HG03175 (cell line): Measurements from ENCODE around the gene CCDC121.

ENCODE experiments used
- ATAC-seq: cut with Tn5 transposase; IDR thresholded peaks from one replicate; pipeline ENCODE4 v1.9.1; 2021; ENCODE audit warnings: mild to moderate bottlenecking, moderate library complexity; ENCODE audit not compliant: unreplicated experiment

Gene CCDC121, protein sequence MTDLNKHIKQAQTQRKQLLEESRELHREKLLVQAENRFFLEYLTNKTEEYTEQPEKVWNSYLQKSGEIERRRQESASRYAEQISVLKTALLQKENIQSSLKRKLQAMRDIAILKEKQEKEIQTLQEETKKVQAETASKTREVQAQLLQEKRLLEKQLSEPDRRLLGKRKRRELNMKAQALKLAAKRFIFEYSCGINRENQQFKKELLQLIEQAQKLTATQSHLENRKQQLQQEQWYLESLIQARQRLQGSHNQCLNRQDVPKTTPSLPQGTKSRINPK

DNA sequence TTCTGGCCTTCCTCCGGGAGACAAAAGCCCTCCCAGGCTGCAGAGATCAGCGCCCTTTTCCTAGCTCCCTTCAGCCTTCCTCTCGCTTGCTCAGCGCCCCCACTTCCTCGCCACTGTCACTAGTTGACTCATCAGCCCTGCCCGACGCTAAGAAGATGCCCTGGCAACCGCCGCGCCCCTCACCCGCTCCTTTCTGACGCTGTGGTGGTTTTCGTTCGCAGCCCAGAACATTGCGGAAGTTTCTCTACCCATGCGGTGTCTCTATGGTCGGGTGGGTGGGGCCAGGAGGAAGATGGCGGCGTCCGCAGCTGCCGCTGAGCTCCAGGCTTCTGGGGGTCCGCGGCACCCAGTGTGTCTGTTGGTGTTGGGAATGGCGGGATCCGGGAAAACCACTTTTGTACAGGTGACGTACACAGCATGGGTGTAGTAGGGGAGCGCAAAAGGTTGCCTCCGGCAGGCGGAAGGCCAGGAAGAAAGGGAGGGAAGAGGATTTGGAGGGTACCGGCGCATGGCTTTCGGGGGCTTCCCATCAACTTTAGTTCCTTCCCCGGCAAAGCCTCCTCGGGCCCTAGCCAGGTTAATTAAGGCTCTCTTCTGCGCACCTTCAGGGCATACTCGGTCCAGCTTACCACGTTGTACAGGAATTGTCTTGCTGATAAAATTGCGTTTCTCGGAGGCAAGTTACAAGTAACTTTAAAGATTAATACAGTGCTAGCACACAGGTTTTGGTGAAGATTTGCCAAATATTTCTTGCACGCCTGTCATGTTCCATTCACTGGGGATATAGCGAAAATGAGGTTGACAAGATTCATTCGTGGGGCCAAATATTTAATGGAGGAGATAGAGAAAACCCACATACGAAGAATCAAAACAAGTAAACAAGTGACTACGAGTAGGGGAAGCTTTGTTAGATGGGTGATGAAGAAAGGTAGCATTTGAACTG lies at the start of gene CCDC121, which contains the start of gene GPN1:
TSS of gene CCDC121 (minus strand) at position 246 of the 943 bp plus-strand sequence. CDS start 1,213 bp downstream, outside the sequence.
TSS of gene GPN1 (plus strand) at position 284 of the 943 bp plus-strand sequence. CDS start at position 293, 9 bp downstream.
- peak; percentile 99 for ATAC-seq

DNA sequence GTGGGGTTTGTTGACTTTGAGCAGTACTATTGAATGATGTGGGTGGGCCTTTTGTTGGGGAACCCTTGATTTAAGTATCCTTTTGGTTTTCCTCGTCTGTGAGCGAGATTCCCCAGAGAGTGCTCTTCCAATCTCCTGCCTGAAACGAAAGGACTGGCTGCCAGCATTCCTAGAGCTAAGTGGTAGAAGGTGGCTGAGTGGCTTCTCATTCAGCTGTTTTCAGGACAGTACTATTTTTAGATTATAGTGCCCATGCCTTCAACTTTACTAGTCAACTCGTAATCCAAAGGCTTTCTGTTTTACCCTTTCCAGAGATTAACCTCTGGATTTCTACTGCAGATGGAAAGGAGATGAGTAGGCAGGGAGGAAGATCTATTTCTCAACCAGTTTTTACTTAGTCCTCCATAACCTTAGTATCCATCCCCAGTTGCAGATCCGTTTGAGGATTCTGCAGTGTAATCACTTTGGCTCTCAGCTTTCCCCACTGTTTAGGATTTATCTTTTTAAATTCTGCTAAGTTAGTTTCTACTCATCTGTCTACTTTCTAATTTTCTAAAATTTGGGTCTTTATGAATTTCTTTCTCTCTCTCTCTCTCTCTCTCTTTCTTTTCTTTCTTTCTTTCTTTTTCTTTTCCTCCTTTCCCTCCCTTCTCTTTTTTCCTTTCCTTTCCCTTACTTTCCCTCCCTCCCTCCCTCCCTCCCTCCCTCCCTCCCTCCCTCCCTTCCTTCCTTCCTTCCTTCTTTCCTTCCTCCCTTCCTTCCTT lies 44.1 kb upstream of the CCDC121 start:
- no peak for ATAC-seq

DNA sequence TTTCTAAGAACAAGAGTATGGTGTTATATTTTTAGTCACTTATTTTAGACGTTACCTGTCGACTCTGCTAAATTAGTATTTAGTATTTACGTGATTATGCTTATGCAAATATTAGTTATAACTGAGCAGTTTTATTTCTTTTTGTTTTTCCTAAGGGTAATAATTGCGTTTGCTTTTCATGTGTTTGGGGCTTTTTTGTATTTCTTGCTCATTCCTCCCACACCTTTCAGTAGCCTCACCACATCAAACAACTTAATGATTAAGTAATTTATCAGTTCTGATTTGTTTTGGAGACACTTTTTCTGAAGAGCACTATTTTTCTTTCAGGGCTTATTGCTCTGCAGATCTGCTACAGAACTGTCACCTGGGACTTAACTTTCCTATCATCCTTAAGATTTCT lies 42.4 kb upstream of the CCDC121 start:
- no peak for ATAC-seq

DNA sequence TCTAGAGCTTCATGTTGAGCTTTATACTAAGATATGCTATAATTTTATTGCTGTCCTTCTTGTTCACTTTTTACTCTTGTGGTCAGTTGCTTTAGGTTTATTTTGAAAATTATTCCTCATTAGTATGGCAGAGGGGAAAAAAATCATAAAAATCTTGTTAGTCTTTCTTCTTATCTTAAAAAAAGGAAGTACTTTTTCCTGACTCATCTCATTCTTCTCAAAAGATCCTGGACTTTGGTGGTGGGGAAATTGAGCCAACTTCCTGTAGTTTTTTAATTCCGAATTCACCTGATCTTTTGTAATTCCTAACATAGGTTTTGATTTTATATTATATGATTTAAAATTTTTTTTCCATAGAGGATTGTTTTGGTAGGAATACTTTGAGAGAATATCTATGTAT lies 38.6 kb upstream of the CCDC121 start:
- ATAC-seq, result no peak

DNA sequence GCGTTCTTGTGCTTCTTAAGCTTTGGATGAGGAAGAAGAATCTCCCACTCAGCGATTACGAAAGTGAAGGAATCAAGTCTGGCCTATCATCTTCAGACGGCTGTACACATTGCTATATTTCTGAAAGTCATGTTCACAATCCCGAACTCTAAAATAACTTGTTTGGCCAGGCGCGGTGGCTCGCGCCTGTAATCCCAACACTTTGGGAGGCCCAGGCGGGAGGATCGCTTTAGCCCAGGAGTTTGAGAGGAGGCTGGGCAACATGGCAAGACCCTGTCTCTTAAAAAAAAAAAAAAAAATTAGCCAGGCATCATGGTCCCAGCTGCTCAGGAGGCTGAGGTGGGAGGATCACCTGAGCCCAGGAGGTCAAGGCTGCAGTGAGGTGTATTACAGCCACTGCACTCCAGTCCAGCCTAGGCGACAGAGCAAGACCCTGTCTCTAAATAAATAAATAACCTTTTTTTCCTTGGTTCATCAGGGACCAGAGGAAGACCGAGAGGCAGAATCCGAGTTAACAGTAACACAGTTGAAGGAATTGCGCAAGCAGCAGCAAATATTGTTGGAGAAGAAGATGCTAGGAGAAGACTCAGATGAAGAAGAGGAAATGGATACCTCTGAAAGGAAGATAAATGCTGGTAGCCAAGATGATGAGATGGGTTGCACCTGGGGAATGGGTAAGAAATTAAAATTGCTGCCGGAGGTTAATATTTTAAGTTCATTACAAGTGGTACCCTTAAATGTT lies 36.0 kb upstream of the CCDC121 start:
- no peak for ATAC-seq

DNA sequence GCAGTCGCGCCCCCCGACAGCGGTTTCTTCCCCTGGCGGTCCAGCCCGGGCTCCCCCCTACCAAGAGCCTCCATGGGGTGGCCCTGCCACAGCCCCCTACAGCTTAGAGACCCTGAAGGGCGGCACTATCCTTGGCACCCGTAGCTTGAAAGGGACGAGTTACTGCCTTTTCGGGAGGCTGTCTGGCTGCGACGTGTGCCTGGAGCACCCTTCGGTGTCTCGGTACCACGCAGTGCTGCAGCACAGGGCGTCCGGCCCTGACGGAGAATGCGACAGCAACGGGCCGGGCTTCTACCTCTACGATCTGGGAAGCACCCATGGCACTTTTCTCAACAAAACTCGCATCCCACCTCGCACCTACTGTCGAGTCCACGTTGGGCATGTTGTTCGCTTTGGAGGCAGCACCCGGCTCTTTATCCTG lies 35.4 kb upstream of the CCDC121 start:
- peak; percentile 11 for ATAC-seq

DNA sequence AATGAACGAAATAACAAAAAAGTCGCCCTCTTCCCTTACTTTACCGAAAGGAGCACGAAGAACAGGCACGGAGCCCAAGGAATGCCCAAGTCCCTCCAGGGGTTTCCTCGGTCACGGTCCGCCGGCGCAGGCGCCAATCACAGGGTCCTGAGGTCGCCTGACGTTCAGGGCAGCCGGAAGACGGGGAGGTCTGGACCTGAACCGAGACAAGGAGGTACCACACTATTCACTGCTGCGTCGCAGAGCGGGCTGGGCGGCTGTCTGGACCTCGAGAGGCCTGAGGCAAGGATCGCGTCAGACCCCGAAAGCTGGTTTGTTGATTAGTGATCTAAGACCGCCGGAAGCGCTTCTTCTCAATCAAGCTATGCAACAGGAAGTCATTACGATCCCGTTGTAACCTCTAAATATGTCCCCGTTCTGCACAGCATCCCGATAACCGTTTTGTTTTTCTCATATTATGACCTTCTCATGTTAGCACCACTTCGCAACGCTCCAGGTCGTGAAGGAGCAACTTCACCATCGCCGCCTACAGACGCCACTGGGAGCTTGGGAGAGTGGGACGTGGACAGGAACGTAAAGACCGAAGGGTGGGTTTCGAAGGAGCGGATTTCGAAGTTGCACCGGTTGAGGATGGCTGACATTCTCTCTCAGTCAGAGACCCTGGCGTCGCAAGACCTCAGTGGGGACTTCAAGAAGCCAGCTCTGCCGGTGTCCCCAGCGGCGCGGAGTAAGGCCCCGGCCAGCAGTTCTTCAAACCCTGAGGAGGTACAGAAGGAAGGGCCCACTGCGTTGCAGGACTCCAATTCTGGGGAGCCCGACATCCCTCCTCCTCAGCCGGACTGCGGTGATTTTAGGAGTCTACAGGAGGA lies 34.7 kb upstream of the CCDC121 start, which contains the start of the genes SLC4A1AP and SUPT7L:
TSS of gene SLC4A1AP (plus strand) at position 605 of the 869 bp plus-strand sequence. CDS start at position 631, 26 bp downstream.
TSS of gene SUPT7L (minus strand) at position 330 of the 869 bp plus-strand sequence. CDS start 1,422 bp downstream, outside the sequence.
- ATAC-seq, result peak; percentile 77

DNA sequence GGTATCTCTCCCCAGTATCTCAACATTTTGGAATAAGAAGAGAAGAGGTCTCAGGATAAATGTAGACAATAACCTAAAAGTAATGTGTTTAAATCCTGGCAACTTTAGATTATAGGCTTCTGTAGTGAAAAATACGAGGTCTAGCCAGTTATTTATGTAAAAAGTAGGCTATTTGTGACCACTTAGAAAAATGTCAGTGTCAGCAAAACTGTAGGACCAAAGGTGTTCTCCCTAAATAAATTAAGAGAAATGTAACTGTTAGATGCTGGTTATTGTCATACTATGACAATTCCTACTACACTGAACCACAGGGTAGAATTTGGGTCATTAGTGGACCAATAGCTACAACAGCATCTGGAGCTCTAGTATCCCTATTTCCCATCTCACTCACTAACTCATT lies 32.6 kb upstream of the CCDC121 start:
- no peak for ATAC-seq

DNA sequence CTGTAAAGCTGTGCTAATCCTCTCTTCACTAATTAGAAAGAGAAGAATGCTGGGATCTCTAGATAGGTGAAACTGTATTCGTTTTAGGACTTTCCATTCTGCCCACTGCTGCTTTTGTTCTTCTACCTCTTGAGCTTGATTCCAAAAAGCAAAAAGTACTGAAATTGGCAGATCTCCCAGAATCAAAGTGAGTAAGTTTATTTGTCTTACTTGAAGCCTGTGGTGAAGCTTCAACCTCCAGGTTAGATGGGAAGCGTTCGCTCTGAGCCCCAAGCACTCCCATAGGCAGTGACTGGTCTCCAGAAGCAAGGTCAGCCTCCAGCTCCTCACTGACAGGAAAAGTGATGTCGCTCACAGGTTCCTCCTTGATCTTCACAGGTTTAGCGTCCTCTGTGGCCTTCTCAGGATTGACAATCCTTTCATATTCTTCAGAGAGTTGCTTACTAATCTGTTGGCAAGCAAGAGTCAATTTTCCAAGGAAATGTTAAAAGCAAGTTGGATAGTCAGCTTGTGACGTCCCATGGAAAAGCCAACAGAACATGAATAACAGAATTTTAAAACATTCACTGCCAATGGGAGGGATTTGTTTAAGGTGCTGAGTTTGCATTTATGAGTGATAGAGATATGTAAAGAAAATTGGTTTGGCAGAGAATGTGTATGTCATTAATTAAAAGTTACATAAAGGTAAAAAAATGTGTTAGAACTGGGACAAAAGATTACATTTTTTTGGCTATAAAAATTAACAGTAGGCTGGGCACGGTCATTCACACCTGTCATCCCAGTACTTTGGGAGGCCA lies 26.5 kb upstream of the CCDC121 start:
- no peak for ATAC-seq

DNA sequence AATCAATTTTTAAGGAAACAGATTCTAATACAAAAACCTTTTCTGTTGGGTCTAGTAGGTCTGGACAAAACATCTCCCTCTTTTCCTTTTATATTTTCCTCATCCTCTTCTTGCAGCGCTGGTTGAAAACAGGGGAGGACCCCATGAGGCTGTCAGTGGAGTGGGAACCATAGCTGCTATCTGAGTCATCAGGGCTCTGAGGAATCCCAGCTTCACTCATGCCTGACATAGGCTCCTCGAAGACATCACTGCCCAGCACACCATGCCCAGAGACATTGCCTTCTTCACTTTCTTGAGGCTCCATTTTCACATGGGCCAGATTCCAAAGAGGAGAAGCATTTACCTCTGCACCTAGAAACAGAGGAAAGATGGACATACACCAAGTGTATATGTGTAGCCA lies 24.6 kb upstream of the CCDC121 start:
- ATAC-seq, result no peak

DNA sequence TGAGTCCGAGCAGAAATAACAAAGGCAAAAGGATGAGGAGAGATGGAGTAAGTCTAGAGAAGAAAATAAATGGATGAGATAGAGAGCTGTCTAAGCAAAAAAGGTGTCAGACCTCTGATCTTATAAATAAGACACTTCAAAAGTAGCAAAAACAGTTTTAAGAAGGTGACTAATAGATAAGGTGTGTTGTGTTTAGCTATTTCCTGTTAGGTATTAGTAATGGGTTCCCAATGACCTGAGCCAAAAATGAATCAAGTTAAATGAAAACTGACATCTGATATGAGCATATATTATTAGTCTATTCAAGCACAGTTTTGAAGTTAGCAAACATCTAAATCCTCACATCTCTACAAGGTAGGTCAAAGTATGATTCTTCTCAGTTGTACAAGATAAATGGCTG lies 24.0 kb upstream of the CCDC121 start:
- ATAC-seq, result no peak

DNA sequence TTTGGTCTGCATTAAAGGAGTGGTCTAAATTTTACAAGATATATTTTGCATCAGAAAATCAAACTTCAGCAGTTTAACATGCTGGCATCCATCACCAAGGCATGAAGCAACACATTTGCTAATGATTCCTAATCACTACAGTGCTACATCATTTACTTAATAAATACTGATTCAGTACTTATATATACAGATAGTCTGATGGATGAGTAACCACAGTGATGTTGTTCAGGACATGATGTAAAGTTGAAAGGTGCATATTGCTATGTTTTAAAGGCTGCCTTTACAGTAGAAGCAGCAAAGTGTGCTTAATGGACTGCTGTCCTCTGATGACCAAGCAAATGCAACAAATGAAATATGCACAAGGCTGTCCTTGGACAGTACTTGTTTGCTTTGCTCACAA lies 23.5 kb upstream of the CCDC121 start:
- ATAC-seq, result no peak

DNA sequence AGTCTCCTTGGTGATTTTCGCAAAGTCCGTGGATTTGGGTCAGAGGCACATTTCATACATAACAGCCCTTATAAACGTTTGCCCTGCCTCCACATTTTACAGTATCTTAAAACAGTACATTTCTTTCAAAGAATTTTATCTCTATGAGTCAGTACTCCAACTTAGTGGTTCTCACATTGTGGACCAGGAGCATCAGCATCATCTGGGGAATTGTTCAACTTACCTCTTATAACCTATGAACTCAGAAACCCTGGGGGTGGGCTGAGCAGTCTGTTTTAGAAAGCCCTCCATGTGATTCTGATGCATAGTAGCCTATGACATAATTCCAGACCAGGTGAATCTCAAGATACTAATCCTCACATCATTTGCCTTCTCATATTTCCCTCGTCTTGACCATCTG lies 22.2 kb upstream of the CCDC121 start:
- ATAC-seq, result no peak

DNA sequence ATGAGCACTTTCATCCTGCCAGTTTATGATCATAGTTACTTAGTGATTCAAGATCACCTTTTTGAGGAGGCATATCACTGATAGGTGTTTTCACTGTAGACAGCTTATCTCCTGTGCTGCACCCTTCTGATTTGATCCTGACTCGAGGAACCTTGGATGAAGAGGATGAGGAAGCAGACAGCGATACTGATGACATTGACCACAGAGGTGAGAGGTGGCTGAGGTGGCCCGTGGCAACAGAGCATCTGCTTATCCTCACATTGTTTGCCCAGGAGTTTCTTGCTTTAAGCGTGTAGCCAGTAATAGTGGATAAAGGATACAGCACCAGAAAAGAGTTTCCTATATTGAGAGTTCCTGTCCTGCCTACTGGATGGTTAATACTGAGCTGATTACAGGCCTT lies 18.9 kb upstream of the CCDC121 start:
- no peak for ATAC-seq

DNA sequence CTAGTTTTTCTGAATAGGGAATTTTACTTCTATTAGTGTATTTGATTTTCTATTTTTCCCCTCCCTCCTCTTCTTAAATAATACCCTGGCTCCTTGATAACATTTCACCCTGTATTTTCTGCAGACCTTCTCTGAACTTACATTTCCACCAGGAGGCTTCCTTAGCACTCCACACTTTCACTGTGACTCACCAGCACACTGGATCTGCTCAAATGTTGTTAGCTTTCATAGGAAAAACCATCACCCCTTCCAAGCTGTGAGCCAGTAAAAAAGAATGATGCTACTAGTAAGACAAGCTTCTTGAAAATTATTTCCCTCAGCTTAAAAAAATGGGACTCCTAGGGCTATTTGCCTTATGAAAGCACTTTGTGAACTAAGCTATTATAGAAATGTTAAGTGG lies 18.5 kb upstream of the CCDC121 start:
- no peak for ATAC-seq

DNA sequence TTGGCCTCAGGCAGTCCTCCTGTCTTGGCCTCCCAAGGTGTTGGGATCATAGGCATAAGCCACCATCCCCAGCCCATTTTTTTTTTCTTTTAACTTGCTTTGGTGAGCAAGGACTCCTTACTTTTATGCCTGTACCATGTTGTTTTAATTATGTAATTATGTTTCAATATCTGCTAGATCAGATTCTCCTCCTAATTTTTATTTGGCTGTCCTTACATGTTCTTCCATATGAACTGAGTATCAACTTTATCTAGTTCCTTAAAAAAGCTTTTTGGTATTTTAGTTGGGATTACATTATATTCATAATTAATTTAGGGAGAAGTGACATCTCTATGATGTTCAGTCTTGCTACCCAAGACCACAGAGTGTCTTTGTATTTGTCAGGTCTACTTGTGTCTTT lies 16.4 kb upstream of the CCDC121 start:
- no peak for ATAC-seq

DNA sequence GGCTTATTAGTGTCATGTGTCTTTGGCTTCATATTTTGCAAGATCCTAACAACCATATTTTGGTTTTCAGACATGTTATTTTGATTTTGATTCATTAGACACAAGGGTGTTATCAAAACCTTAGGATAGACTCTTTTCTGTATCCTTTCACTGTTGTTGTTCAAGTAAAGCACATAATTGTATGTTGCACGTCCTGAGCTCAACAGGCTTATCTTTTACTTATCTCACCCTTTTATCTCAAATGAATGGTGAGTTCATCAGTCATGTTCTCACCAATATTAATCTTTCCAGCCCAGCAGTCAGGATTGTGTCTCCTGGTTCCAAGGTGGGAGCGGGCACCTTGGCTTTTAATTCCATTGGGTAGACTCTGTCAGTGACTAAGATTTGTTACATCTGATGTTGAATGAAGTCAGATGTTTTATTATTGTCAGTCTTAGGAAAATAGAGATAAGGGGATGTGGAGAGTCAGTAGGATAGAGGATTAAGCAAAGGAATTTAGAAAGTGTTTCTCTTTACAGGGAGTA lies 12.0 kb upstream of the CCDC121 start:
- no peak for ATAC-seq

DNA sequence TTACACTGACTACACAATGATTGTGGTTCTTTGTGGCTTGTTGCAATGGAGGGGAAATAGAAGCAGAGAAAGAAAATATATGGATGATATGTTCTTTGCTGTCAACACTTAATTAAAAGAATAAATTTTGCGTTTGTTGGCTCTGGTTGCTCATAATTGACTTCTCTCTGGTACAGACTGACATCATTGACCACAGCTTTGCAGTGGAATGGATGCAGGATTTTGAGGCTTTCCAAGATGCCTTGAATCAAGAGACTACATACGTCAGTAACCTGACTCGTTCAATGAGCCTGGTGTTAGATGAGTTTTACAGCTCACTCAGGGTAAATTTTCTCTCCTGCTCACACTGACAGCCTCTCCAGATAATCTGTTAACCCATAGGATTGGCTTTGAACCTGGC lies 9.9 kb upstream of the CCDC121 start:
- no peak for ATAC-seq
